Type B pancreatic cell (in vitro differentiated cells): Measurements from ENCODE around the gene FBXO15. TPM values are rescaled to one million over a fixed set of nuclear protein-coding genes. Genes with fewer than 3 reads are reported as not detected.

Source experiments
- DNase-seq: peaks from one replicate; pipeline ENCODE4 v3.0.0; 2021; ENCODE audit warnings: mixed read lengths; ENCODE audit not compliant: unreplicated experiment; ENCODE audit errors: extremely low spot score
- H3K27ac Mint-ChIP-seq: 2 replicates; pipeline ENCODE4 v1.8.0; 2021; ENCODE audit warnings: mild to moderate bottlenecking, mixed read lengths
- H3K27me3 Mint-ChIP-seq: 2 replicates; pipeline ENCODE4 v1.8.0; 2021; ENCODE audit warnings: mixed read lengths
- H3K36me3 Mint-ChIP-seq: 2 replicates; pipeline ENCODE4 v1.8.0; 2021; ENCODE audit warnings: mixed read lengths
- H3K4me1 Mint-ChIP-seq: one replicate; pipeline ENCODE4 v1.8.0; 2021; ENCODE audit warnings: mixed read lengths; ENCODE audit not compliant: unreplicated experiment
- H3K4me3 Mint-ChIP-seq: 2 replicates; pipeline ENCODE4 v1.8.0; 2021; ENCODE audit warnings: mild to moderate bottlenecking, mixed read lengths
- H3K9me3 Mint-ChIP-seq: 2 replicates; pipeline ENCODE4 v1.8.0; 2021; ENCODE audit warnings: mixed read lengths
- CTCF ChIP-seq: fragments of 200-600 bp; sonication (generic); conservative IDR thresholded peaks from 2 replicates; pipeline ENCODE4 v1.5.0; 2021; ENCODE audit warnings: antibody characterized with exemption, mild to moderate bottlenecking
- total RNA-seq: library from RNA; stranded (reverse); gene quantifications from 2 replicates; pipeline ENCODE4 v1.2.1, GENCODE V29; 2021; ENCODE audit warnings: low replicate concordance

The FBXO15 gene
- total RNA-seq, 1 donor from 2014 or later, result 4.7 TPM

- no peak overlapping the region for H3K4me3 Mint-ChIP-seq
- no peaks in the 10 kb centered on the region for H3K36me3 Mint-ChIP-seq
- TF ChIP-seq CTCF, result no peak
- DNase-seq, result no peak
- H3K9me3 Mint-ChIP-seq, result no peaks in the 10 kb centered on the region
- H3K4me1 Mint-ChIP-seq, result no peaks in the 10 kb centered on the region
- H3K27me3 Mint-ChIP-seq, result peaks cover 18% of the 10 kb centered on the region
- no peak overlapping the region for H3K27ac Mint-ChIP-seq
Measured at GRCh38 chr18:74137920-74138538, 9.6 kb downstream of the FBXO15 start.

- no peak overlapping the region for H3K27ac Mint-ChIP-seq
- H3K36me3 Mint-ChIP-seq, result no peaks in the 10 kb centered on the region
- H3K9me3 Mint-ChIP-seq, result no peaks in the 10 kb centered on the region
- peaks cover 11% of the 10 kb centered on the region for H3K4me1 Mint-ChIP-seq
- H3K27me3 Mint-ChIP-seq, result no peaks in the 10 kb centered on the region
- DNase-seq, result no peak
- no peak overlapping the region for H3K4me3 Mint-ChIP-seq
- TF ChIP-seq CTCF, result no peak
Measured at GRCh38 chr18:74132201-74132600, 15.4 kb downstream of the FBXO15 start.

GRCh38 chr18:74131124-74131523 is 16.5 kb downstream of the FBXO15 start:
- DNase-seq, result no peak
- no peak overlapping the region for H3K27ac Mint-ChIP-seq
- H3K4me3 Mint-ChIP-seq, result no peak overlapping the region
- H3K27me3 Mint-ChIP-seq, result no peaks in the 10 kb centered on the region
- peaks cover 19% of the 10 kb centered on the region for H3K4me1 Mint-ChIP-seq
- TF ChIP-seq CTCF, result no peak
- no peaks in the 10 kb centered on the region for H3K36me3 Mint-ChIP-seq
- H3K9me3 Mint-ChIP-seq, result no peaks in the 10 kb centered on the region

GRCh38 chr18:74128159-74128558 is 19.5 kb downstream of the FBXO15 start:
- H3K4me1 Mint-ChIP-seq, result peaks cover 19% of the 10 kb centered on the region
- H3K27me3 Mint-ChIP-seq, result no peaks in the 10 kb centered on the region
- no peak for DNase-seq

GRCh38 chr18:74126684-74127655 is 20.7 kb downstream of the FBXO15 start:
- no peak for TF ChIP-seq CTCF

More at GRCh38 chr18:74128159-74128558, 19.5 kb downstream of the FBXO15 start:
- Mint-ChIP-seq H3K9me3 (no peaks in the 10 kb centered on the region), H3K4me3 (no peak overlapping the region), H3K27ac (no peak overlapping the region), H3K36me3 (no peaks in the 10 kb centered on the region)
- TF ChIP-seq CTCF, result no peak

More at GRCh38 chr18:74126684-74127655, 20.7 kb downstream of the FBXO15 start:
- no peak overlapping the region for H3K27ac Mint-ChIP-seq
- H3K4me3 Mint-ChIP-seq, result no peak overlapping the region
- no peak for DNase-seq
- H3K27me3 Mint-ChIP-seq, result no peaks in the 10 kb centered on the region
- H3K36me3 Mint-ChIP-seq, result no peaks in the 10 kb centered on the region
- H3K4me1 Mint-ChIP-seq, result peaks cover 15% of the 10 kb centered on the region
- no peaks in the 10 kb centered on the region for H3K9me3 Mint-ChIP-seq
